ENCODE results near the gene PSMB11. TPM values are rescaled to one million over a fixed set of nuclear protein-coding genes. Genes with fewer than 3 reads are reported as not detected.
A peak's percentile ranks its signal among the peaks of the same experiment; 100 is the strongest.

PSMB11 gene
- total RNA-seq, 1 donor from 2014 or later = not detected

- Histone ChIP-seq H3K27ac (peak overlapping the region; percentile 58), H3K4me3 (peak overlapping the region; percentile 27)
- DNase-seq = no peak
These were observed 6.0 kb downstream of the PSMB11 start for GRCh38 chr14:23047751-23048693.

GRCh38 chr14:23049011-23049410 is 7.0 kb downstream of the PSMB11 start:
- DNase-seq (no peak), ATAC-seq (no peak)
- Histone ChIP-seq H3K27ac (no peak overlapping the region), H3K27me3 (ENCODE audit: low read depth) (no peaks in the 10 kb centered on the region), H3K4me1 (peaks cover 11% of the 10 kb centered on the region), H3K9me3 (no peaks in the 10 kb centered on the region), H3K36me3 (no peaks in the 10 kb centered on the region), H3K4me3 (no peak overlapping the region)
- TF ChIP-seq CTCF (IDR thresholded peaks at IDR 0.05) = no peak
- intact Hi-C loops (cut with DNase I) = no loop called here

More at GRCh38 chr14:23047751-23048693, 6.0 kb downstream of the PSMB11 start:
- H3K9me3 ChIP-seq = no peaks in the 10 kb centered on the region
- H3K36me3 ChIP-seq = no peaks in the 10 kb centered on the region
- no peak for ATAC-seq
- no peak for TF ChIP-seq CTCF (IDR thresholded peaks at IDR 0.05)
- no peaks in the 10 kb centered on the region for H3K27me3 ChIP-seq (ENCODE audit: low read depth)
- peaks cover 11% of the 10 kb centered on the region for H3K4me1 ChIP-seq
- intact Hi-C loops (cut with DNase I) = no loop called here

- Histone ChIP-seq H3K27me3 (ENCODE audit: low read depth) (no peaks in the 10 kb centered on the region), H3K9me3 (no peaks in the 10 kb centered on the region), H3K4me3 (no peak overlapping the region), H3K27ac (no peak overlapping the region), H3K36me3 (no peaks in the 10 kb centered on the region), H3K4me1 (peaks cover 7% of the 10 kb centered on the region)
- ATAC-seq (no peak), DNase-seq (no peak)
- no peak for TF ChIP-seq CTCF (IDR thresholded peaks at IDR 0.05)
- intact Hi-C loops (cut with DNase I) = no loop called here
These were observed 9.4 kb downstream of the PSMB11 start for GRCh38 chr14:23051141-23052057.

GRCh38 chr14:23052182-23052623 is 10.2 kb downstream of the PSMB11 start:
- H3K27ac ChIP-seq = no peak overlapping the region
- TF ChIP-seq CTCF (IDR thresholded peaks at IDR 0.05) = no peak
- peaks cover 15% of the 10 kb centered on the region for H3K4me1 ChIP-seq
- no peaks in the 10 kb centered on the region for H3K36me3 ChIP-seq
- H3K4me3 ChIP-seq = no peak overlapping the region
- intact Hi-C loops (cut with DNase I) = no loop called here
- H3K27me3 ChIP-seq (ENCODE audit: low read depth) = no peaks in the 10 kb centered on the region
- no peaks in the 10 kb centered on the region for H3K9me3 ChIP-seq
- DNase-seq = no peak
- no peak for ATAC-seq

- TF ChIP-seq CTCF (IDR thresholded peaks at IDR 0.05) = no peak
- no peak overlapping the region for H3K27ac ChIP-seq
- no peak overlapping the region for H3K4me3 ChIP-seq
- H3K4me1 ChIP-seq = peaks cover 15% of the 10 kb centered on the region
- intact Hi-C loops (cut with DNase I) = no loop called here
- no peaks in the 10 kb centered on the region for H3K27me3 ChIP-seq (ENCODE audit: low read depth)
- H3K9me3 ChIP-seq = no peaks in the 10 kb centered on the region
- ATAC-seq (no peak), DNase-seq (no peak)
- no peaks in the 10 kb centered on the region for H3K36me3 ChIP-seq
These were observed 10.7 kb downstream of the PSMB11 start for GRCh38 chr14:23052671-23053070.

All from lower lobe of right lung (tissue), 2 donors.